DND-41 (cell line): ENCODE measurements around the gene LRRC4.

Experiments used
- ATAC-seq: fragments of 200-7000 bp; cut with Tn5 transposase; 3 replicates; pipeline ENCODE4 v1.9.1; 2021; ENCODE audit warnings: low read depth; ENCODE audit not compliant: insufficient read depth
- DNase-seq: peaks from one replicate; pipeline ENCODE4 v3.0.0-alpha.2; 2020
- H2AFZ ChIP-seq: 2 replicates; pipeline ENCODE4 v1.6.0; 2012; ENCODE audit warnings: low read depth, low read length
- H3K27ac ChIP-seq: 2 replicates; pipeline ENCODE4 v1.5.1; 2012; ENCODE audit warnings: low read length, inconsistent platforms
- H3K27me3 ChIP-seq: fragments of 200-600 bp; sonication (generic); 2 replicates; pipeline ENCODE4 v1.6.0; 2012; ENCODE audit warnings: low read length, mild to moderate bottlenecking, inconsistent platforms; ENCODE audit not compliant: insufficient read depth, poor library complexity
- H3K36me3 ChIP-seq: 2 replicates; pipeline ENCODE4 v1.5.1; 2012; ENCODE audit warnings: low read length, inconsistent platforms; ENCODE audit not compliant: insufficient read depth
- H3K4me1 ChIP-seq: 2 replicates; pipeline ENCODE4 v1.5.1; 2012; ENCODE audit warnings: mild to moderate bottlenecking, low read length; ENCODE audit not compliant: insufficient read depth
- H3K4me2 ChIP-seq: 2 replicates; pipeline ENCODE4 v1.6.0; 2012; ENCODE audit warnings: mild to moderate bottlenecking, moderate library complexity, low read length, inconsistent platforms; ENCODE audit not compliant: insufficient read depth
- H3K4me3 ChIP-seq, 2 experiments: fragments of 200-600 bp in 1 of 2; shearing (Covaris generic) in 1 of 2; 2 replicates each; pipeline ENCODE4 v1.5.1; 2012 to 2016; ENCODE audit warnings: inconsistent platforms in 2 of 2, low read length in 2 of 2, mild to moderate bottlenecking in 2 of 2, low read depth in 1 of 2, moderate library complexity in 1 of 2
- H3K79me2 ChIP-seq: 2 replicates; pipeline ENCODE4 v1.6.0; 2012; ENCODE audit warnings: low read length, inconsistent platforms; ENCODE audit not compliant: insufficient read depth
- H3K9ac ChIP-seq: 2 replicates; pipeline ENCODE4 v1.6.0; 2012; ENCODE audit warnings: low read depth, mild to moderate bottlenecking, inconsistent platforms, low read length, moderate library complexity
- H3K9me3 ChIP-seq: 2 replicates; pipeline ENCODE4 v1.5.1; 2012; ENCODE audit warnings: low read length, moderate library complexity, mild to moderate bottlenecking, inconsistent platforms; ENCODE audit not compliant: insufficient read depth, severe bottlenecking
- H4K20me1 ChIP-seq: 2 replicates; pipeline ENCODE4 v1.6.0; 2012; ENCODE audit warnings: low read length; ENCODE audit not compliant: insufficient read depth
- EZH2 ChIP-seq: IDR thresholded peaks from 3 replicates; pipeline ENCODE4 v1.6.1; 2012; ENCODE audit warnings: borderline replicate concordance, low read depth, mild to moderate bottlenecking, moderate library complexity, low read length, inconsistent platforms; ENCODE audit not compliant: severe bottlenecking
- TF ChIP-seq, protein P1 (sequence below): IDR thresholded peaks from 2 replicates; pipeline ENCODE4 v1.5.1; 2012; ENCODE audit warnings: borderline replicate concordance, low read length, moderate library complexity, mild to moderate bottlenecking; ENCODE audit not compliant: poor library complexity, severe bottlenecking; ENCODE audit errors: extremely low read depth

LRRC4 gene

DNA sequence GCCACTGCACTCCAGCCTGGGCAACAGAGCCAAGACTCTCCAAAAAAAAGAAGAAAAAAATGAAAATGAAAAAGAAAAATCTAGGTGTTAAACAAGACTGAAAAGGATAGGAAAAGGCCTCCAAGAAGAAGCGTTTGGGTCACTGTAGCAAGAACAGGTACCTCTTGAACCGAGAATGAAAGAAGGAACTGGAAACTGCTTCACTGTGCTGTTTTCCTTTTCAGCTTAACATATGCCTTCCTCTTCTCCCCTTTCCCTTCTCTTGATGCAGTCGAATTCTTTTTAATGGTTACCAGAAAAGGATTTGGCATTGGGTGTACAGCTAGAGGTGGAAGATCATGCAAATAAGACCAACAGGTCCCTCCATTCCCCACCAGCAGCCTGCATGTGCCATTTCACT lies 28.1 kb downstream of the LRRC4 start:
- H3K4me3 ChIP-seq: no peak overlapping the region
- no peaks in the 10 kb centered on the region for H3K79me2 ChIP-seq
- H3K36me3 ChIP-seq: peaks cover 7% of the 10 kb centered on the region; the same call in 1 of the 2 replicates
- H3K4me1 ChIP-seq: 0 out of 2 replicates have a peak, but pooled peaks cover 3% of the 10 kb centered on the region
- H3K9ac ChIP-seq: no peak overlapping the region
- DNase-seq (no peak), ATAC-seq (no peak)
- no peaks in the 10 kb centered on the region for H3K27me3 ChIP-seq
- no peak for TF ChIP-seq EZH2
- TF ChIP-seq, protein P1, sequence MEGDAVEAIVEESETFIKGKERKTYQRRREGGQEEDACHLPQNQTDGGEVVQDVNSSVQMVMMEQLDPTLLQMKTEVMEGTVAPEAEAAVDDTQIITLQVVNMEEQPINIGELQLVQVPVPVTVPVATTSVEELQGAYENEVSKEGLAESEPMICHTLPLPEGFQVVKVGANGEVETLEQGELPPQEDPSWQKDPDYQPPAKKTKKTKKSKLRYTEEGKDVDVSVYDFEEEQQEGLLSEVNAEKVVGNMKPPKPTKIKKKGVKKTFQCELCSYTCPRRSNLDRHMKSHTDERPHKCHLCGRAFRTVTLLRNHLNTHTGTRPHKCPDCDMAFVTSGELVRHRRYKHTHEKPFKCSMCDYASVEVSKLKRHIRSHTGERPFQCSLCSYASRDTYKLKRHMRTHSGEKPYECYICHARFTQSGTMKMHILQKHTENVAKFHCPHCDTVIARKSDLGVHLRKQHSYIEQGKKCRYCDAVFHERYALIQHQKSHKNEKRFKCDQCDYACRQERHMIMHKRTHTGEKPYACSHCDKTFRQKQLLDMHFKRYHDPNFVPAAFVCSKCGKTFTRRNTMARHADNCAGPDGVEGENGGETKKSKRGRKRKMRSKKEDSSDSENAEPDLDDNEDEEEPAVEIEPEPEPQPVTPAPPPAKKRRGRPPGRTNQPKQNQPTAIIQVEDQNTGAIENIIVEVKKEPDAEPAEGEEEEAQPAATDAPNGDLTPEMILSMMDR: no peak
- H3K27ac ChIP-seq: no peak overlapping the region
- H2AFZ ChIP-seq: no peak overlapping the region
- no peaks in the 10 kb centered on the region for H3K9me3 ChIP-seq
- peaks cover 3% of the 10 kb centered on the region; the same call in 1 of the 2 replicates for H4K20me1 ChIP-seq
- no peak overlapping the region for H3K4me2 ChIP-seq

DNA sequence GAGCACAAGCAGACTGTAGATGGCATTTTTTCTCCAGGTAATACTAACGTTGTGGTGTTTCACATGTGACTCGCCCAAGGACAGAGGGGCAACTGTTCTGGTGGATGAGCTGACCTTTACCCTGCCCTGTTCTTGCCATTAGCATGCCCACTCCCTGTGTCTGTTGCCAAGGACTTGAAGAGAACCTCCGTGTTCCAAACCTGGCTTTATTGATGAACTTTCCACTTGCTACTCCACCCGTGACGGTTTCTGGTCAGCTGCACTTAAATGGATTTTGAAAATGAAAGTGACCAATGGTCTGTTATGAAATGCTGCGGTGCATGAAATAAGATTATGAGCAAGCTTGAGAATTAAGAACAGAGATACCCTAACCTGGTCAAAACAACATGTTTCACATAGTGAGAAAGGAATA lies 30.4 kb downstream of the LRRC4 start:
- Histone ChIP-seq H3K36me3 (peaks cover 20% of the 10 kb centered on the region; the same call in 1 of the 2 replicates), H2AFZ (no peak overlapping the region), H3K9me3 (no peaks in the 10 kb centered on the region), H3K4me1 (0 out of 2 replicates have a peak, but pooled peaks cover 3% of the 10 kb centered on the region), H3K4me2 (no peak overlapping the region), H3K79me2 (no peaks in the 10 kb centered on the region), H3K27me3 (no peaks in the 10 kb centered on the region), H3K4me3 (no peak overlapping the region), H4K20me1 (peaks cover 3% of the 10 kb centered on the region; the same call in 1 of the 2 replicates), H3K9ac (no peak overlapping the region), H3K27ac (no peak overlapping the region)
- ATAC-seq (no peak), DNase-seq (no peak)
- TF ChIP-seq EZH2: no peak
- TF ChIP-seq, protein P1: no peak

DNA sequence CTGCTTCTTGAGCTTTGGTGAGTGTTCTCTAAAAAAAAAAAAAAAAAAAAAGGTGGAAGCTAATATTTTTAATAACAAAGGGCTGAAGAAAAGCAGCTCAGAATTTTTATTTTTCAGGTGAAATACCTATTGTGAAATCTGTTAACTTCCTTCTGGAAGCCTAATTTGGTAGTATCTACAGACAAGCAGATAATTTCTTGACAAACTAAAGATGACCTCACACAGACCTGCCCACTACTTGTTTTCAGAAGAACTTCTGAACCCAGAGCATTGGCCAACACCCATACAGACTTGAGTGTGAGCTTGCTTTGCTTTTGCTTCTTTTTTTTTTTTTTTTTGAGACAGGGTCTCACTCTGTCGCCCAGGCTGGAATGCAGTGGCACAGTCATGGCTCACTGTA lies 31.2 kb downstream of the LRRC4 start:
- Histone ChIP-seq H3K4me3 (no peak overlapping the region), H3K9me3 (no peaks in the 10 kb centered on the region), H3K36me3 (peaks cover 23% of the 10 kb centered on the region; the same call in 1 of the 2 replicates), H3K27ac (no peak overlapping the region), H3K4me2 (no peak overlapping the region), H3K4me1 (0 out of 2 replicates have a peak, but pooled peaks cover 3% of the 10 kb centered on the region), H2AFZ (no peak overlapping the region), H3K9ac (no peak overlapping the region), H4K20me1 (peaks cover 5% of the 10 kb centered on the region; the same call in 1 of the 2 replicates), H3K27me3 (no peaks in the 10 kb centered on the region), H3K79me2 (no peaks in the 10 kb centered on the region)
- ATAC-seq (no peak), DNase-seq (no peak)
- TF ChIP-seq EZH2: no peak
- TF ChIP-seq, protein P1: no peak

DNA sequence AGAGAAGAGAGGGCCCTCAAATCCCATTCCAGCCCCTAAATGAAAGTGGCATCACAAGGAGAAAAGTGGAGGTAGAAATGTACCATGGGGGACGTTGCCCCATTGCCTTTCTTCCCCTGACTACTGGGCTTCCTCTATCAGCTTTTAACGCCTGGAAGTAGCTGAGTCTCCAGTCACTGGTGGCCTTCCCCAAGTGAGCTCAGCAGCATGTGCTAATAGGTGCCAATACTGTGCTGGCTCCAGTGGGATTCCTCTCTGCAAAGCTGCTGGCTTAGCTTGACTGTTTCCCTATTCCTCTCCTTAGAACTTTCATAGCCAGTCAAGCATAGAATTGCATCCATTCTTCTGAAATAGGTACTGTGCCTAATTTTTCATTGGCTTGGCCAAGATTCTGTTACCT lies 32.6 kb downstream of the LRRC4 start:
- DNase-seq (no peak), ATAC-seq (no peak)
- Histone ChIP-seq H3K36me3 (peaks cover 31% of the 10 kb centered on the region; the same call in 1 of the 2 replicates), H3K4me3 (no peak overlapping the region), H3K9ac (no peak overlapping the region), H3K27me3 (no peaks in the 10 kb centered on the region), H3K27ac (no peak overlapping the region), H4K20me1 (peaks cover 5% of the 10 kb centered on the region; the same call in 1 of the 2 replicates), H3K4me1 (0 out of 2 replicates have a peak, but pooled peaks cover 3% of the 10 kb centered on the region), H2AFZ (no peak overlapping the region), H3K4me2 (no peak overlapping the region), H3K79me2 (no peaks in the 10 kb centered on the region), H3K9me3 (no peaks in the 10 kb centered on the region)
- TF ChIP-seq, protein P1: no peak
- TF ChIP-seq EZH2: no peak
